Cardiac muscle cell (in vitro differentiated cells and primary cell): Measurements from ENCODE around the gene KRT71. TPM values are rescaled to one million over a fixed set of nuclear protein-coding genes. Genes with fewer than 3 reads are reported as not detected.

ENCODE experiments used
- DNase-seq, 2 donors: peaks; one replicate each; pipeline versions ENCODE4 v3.0.0 to v3.0.0-alpha.2; 2010 to 2017; ENCODE audit warnings: low read depth in 1 of 2, low spot score in 1 of 2
- H3K27ac ChIP-seq: fragments of 200-600 bp; sonication (generic); 2 replicates; pipeline ENCODE4 v1.5.1; 2016
- H3K27me3 ChIP-seq: fragments of 200-600 bp; sonication (generic); 2 replicates; pipeline ENCODE4 v1.6.0; 2016; ENCODE audit warnings: control low read depth
- H3K36me3 ChIP-seq: fragments of 200-600 bp; sonication (generic); 2 replicates; pipeline ENCODE4 v1.5.1; 2016; ENCODE audit warnings: control low read depth
- H3K4me1 ChIP-seq: fragments of 200-600 bp; sonication (generic); 2 replicates; pipeline ENCODE4 v1.8.1; 2017; ENCODE audit warnings: low read depth, mild to moderate bottlenecking, mixed run types
- H3K4me3 ChIP-seq: fragments of 200-600 bp; sonication (generic); 2 replicates; pipeline ENCODE4 v1.5.1; 2016; ENCODE audit warnings: mild to moderate bottlenecking
- H3K9me3 ChIP-seq: fragments of 200-600 bp; sonication (generic); 2 replicates; pipeline ENCODE4 v1.5.1; 2017; ENCODE audit warnings: low read depth, mild to moderate bottlenecking, control low read depth
- CTCF ChIP-seq: IDR thresholded peaks from 2 replicates; pipeline ENCODE4 v1.5.1; 2012; ENCODE audit warnings: low read depth, mild to moderate bottlenecking, low read length
- polyA plus RNA-seq: library from polyadenylated mRNA; unstranded; fragments of >200 nt; fragmentation: Nextera tagmentation; extraction: Ambion mirVana; gene quantifications from 2 replicates; pipeline ENCODE4 v1.2.1, GENCODE V29; 2016
- total RNA-seq: library from RNA; depleted of rRNA; stranded (reverse); fragments of >200 nt; gene quantifications from 2 replicates; pipeline ENCODE4 v1.2.3, GENCODE V29; 2016

Gene KRT71
- total and polyA plus RNA-seq, 2 experiments from 2014 or later, result not detected

GRCh38 chr12:52558781-52559445 is 6.0 kb upstream of the KRT71 start:
- DNase-seq, result no peak
- TF ChIP-seq CTCF, result no peak
- Histone ChIP-seq H3K36me3 (no peaks in the 10 kb centered on the region), H3K4me3 (no peak overlapping the region), H3K9me3 (no peaks in the 10 kb centered on the region), H3K27ac (no peak overlapping the region), H3K4me1 (no peaks in the 10 kb centered on the region), H3K27me3 (peaks cover 46% of the 10 kb centered on the region)

GRCh38 chr12:52557476-52557875 is 4.5 kb upstream of the KRT71 start:
- DNase-seq, result no peak
- Histone ChIP-seq H3K9me3 (no peaks in the 10 kb centered on the region), H3K27ac (no peak overlapping the region), H3K4me1 (no peaks in the 10 kb centered on the region), H3K36me3 (no peaks in the 10 kb centered on the region), H3K27me3 (peaks cover 39% of the 10 kb centered on the region), H3K4me3 (no peak overlapping the region)
- TF ChIP-seq CTCF, result no peak

- Histone ChIP-seq H3K4me3 (no peak overlapping the region), H3K4me1 (no peaks in the 10 kb centered on the region), H3K27ac (no peak overlapping the region), H3K36me3 (no peaks in the 10 kb centered on the region), H3K27me3 (peaks cover 26% of the 10 kb centered on the region), H3K9me3 (no peaks in the 10 kb centered on the region)
- no peak for TF ChIP-seq CTCF
- DNase-seq, result no peak
Observed at GRCh38 chr12:52555577-52555976, 2.6 kb upstream of the KRT71 start.

- DNase-seq, result no peak
- Histone ChIP-seq H3K4me3 (no peak overlapping the region), H3K9me3 (no peaks in the 10 kb centered on the region), H3K4me1 (no peaks in the 10 kb centered on the region), H3K36me3 (no peaks in the 10 kb centered on the region), H3K27me3 (peaks cover 22% of the 10 kb centered on the region), H3K27ac (no peak overlapping the region)
- no peak for TF ChIP-seq CTCF
Observed at GRCh38 chr12:52552055-52552454, 890 bp downstream of the KRT71 start.

- TF ChIP-seq CTCF, result no peak
- no peak overlapping the region for H3K27ac ChIP-seq
- no peaks in the 10 kb centered on the region for H3K36me3 ChIP-seq
- no peaks in the 10 kb centered on the region for H3K9me3 ChIP-seq
- no peaks in the 10 kb centered on the region for H3K4me1 ChIP-seq
- H3K4me3 ChIP-seq, result no peak overlapping the region
- peaks cover 29% of the 10 kb centered on the region for H3K27me3 ChIP-seq
- no peak for DNase-seq
Observed at GRCh38 chr12:52551216-52551865, 1.6 kb downstream of the KRT71 start.
